ENCODE results near the gene KANK3.
A peak's percentile ranks its signal among the peaks of the same experiment; 100 is the strongest.
"Not testable (repeated sequence)": the region's sequence is repeated elsewhere in the genome, so short reads cannot be mapped to it uniquely, and the experiment has no call there.

Gene KANK3
- long read RNA-seq, donor 1, partial matches to known transcripts, result 0 of 5 reads
- long read RNA-seq, donor 1, other reads (novel, unspliced or antisense), result 0 of 5 reads
- long read RNA-seq, donor 2, transcript KANK3-201 (11 exons, 2,787 nt), result major isoform, 5 of 5 reads
- long read RNA-seq, donor 2, partial matches to known transcripts, result 0 of 5 reads
- long read RNA-seq, donor 2, other reads (novel, unspliced or antisense), result 0 of 5 reads
- long read RNA-seq, donor 3, partial matches to known transcripts, result 0 of 3 reads
- long read RNA-seq, donor 3, other reads (novel, unspliced or antisense), result 0 of 3 reads
- long read RNA-seq, donor 4, transcript KANK3-201 (11 exons, 2,787 nt), result major isoform, 5 of 5 reads
- long read RNA-seq, donor 4, partial matches to known transcripts, result 0 of 5 reads
- long read RNA-seq, donor 4, other reads (novel, unspliced or antisense), result 0 of 5 reads
- long read RNA-seq, donor 5, transcript KANK3-201 (11 exons, 2,787 nt), result major isoform, 5 of 5 reads
- long read RNA-seq, donor 5, partial matches to known transcripts, result 0 of 5 reads
- long read RNA-seq, donor 5, other reads (novel, unspliced or antisense), result 0 of 5 reads
- long read RNA-seq, donor 6, partial matches to known transcripts, result 0 of 2 reads
- long read RNA-seq, donor 6, other reads (novel, unspliced or antisense), result 0 of 2 reads
- long read RNA-seq, donor 7, result 0 reads
- long read RNA-seq, donor 8, transcript KANK3-201 (11 exons, 2,787 nt), result major isoform, 6 of 136 reads
- long read RNA-seq, donor 8, partial matches to known transcripts, result 123 of 136 reads
- long read RNA-seq, donor 8, other reads (novel, unspliced or antisense), result 7 of 136 reads

- DNase-seq, result peak; percentile 69
Observed at GRCh38 chr19:8342684-8343482, at the start of gene KANK3. KANK3 (minus strand) TSS chr19:8343262; CDS start chr19:8337828, 5,434 bp downstream.

- no peak for DNase-seq
Observed at GRCh38 chr19:8392017-8392591, 49.0 kb upstream of the KANK3 start.

DNA sequence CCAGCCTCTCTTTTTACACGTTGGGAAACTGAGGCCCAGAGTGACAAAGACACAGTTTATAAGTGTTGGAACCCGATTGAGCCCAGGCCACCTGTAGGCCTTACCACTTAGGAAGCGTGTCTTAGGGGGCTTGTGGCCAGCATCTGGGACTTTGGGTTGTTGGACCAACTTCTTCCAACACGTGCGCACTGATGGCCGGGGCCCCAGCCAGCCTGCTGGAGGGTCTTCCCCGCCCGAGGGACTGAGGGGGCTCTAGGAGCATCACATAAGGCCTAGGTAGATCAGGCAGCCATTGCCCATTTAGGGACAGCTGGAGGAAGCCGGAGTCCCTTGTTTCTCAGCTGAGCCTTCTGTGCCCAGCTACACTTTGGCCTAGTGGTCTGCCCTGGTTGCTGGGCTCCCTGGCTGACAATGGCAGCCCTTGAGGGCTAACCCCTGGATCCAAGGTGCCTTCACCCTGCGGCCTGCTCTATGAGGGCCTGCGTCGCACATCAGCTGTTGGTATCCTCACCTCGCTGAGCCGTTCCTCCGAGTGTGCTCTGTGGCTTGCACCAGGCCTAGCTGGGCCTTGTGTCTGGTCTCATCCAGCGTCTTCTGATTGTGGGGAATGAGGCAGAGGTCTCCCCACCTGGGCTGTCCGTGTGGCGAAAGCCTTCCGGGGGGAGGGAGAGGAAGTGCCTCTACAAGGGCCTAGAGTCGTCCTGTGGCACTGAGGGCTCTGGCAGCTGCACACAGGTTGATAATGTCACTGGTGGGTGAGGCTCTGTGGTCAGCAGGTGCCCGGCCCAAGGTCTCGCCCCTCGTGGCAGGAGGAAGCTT lies 48.3 kb upstream of the KANK3 start:
- DNase-seq, result no peak

DNA sequence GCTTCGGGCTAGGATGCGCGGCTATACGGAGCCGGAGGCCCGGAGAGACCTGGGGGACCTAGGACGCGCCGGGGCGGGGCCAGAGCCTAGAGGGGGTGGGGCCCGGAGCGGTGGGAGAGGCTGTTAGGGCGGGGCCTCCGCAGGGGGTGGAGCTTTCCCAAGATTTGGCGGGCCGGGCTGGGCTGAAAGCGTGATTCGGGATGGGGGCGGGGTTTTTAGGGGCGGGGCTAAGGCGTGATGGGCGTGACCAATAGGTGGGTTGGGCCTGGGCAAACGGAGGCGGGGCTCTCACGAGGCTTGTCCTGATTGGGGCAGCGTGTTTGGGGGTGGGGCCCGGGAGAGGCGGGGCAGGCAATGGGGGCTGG lies 47.5 kb upstream of the KANK3 start:
- no peak for DNase-seq

DNA sequence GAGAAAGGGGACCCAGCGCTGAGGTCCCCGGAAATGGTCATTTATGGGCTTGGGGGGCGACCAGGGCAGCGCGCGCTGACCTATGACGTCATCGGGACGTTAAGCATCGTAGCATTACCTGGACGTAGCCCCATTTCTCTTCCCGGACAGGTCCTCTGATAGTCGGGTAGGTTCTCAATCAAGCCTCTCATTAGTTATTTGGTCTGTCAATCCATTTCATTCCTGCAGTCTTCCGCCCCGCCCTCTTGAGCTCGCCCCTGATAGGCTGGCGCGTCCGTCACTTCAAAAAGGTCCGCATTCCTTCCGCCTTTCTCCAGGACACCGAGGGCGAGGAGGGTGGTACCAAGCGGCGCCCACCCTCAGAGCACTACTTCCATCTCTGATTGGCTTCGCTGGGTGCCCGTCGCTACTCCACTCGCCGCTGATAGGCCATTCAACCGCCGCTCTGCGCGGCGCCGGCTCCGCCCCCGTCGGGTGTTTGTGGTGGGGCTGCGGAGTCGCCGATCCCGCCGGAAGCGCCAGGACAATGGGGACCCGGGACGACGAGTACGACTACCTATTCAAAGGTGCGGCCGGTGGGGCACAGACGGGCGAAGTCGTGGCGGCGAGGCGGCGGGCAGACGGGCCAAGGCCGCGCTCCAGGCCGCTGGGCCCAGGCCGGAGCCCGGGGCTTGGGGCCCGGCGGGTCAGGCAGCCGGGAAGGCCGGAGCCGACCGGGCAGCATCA lies 47.0 kb upstream of the KANK3 start, which contains the start of gene RAB11B:
TSS of gene RAB11B (plus strand) at position 470 of the 726 bp plus-strand sequence. CDS start at position 527, 57 bp downstream.
- DNase-seq, result peak; percentile 92

DNA sequence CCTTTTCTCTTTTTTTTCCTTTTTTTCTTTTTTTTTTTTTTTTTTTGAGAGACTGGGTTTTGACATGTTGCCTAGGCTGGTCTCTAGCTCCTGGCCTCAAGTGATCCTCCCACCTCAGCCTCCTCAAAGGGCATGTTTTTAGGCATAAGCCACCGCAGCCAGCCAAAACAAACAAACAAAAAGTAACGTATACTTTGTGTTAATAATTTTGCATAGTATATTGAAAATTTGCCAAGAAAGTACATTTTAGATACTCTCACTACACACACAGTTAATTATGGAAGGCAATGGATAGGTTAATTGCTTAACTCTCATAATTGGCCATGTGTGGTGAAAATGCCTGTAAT lies 45.5 kb upstream of the KANK3 start:
- no peak for DNase-seq

GRCh38 chr19:8387688-8388611 lies 44.9 kb upstream of the KANK3 start:
- no peak for DNase-seq

DNA sequence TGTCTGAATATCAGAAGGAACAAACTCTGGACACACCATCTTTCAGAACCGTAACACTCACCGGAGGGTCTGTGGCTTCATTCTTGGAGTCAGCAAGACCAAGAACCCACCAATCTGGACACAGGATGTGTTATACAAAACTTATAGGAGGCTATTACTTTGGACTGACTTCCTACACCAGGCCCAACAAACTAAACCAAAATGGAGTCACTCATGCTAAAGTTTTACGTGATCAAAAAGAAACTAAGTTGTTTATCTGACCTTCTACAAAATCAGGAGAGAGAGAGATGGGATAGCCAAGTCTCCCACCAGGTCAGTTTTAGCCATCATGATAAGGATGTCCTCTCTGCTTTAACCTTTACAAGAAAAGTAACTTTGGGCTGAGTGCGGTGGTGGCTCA lies 43.9 kb upstream of the KANK3 start:
- no peak for DNase-seq

DNA sequence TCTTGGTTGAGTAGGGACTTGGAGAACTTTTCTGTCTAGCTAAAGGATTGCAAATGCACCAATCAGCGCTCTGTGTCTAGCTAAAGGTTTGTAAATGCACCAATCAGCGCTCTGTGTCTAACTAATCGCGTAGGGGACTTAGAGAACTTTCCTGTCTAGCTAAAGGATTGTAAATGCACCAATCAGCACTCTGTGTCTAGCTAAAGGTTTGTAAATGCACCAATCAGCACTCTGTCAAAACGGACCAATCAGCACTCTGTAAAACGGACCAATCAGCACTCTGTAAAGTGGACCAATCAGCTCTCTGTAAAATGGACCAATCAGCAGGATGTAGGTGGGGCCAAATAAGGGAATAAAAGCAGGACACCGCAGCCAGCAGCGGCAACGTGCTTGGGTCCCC lies 43.4 kb upstream of the KANK3 start:
- DNase-seq, result not testable (repeated sequence)

DNA sequence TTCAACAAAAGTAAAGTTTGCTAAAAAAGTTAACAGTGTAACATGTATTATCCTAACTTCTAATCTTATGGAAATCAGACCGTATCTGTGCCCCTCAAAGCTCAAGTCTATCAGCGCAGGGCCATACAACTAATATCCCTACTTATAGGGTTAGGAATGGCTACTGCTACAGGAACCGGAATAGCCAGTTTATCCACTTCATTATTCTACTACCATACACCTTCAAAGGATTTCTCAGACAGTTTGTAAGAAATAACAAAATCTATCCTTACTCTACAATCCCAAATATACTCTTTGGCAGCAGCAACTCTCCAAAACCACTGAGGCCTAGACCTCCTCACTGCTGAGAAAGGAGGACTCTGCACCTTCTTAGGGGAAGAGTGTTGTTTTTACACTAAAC lies 42.5 kb upstream of the KANK3 start:
- DNase-seq, result not testable (repeated sequence)

- not testable (repeated sequence) for DNase-seq
Observed at GRCh38 chr19:8385103-8385502, 42.0 kb upstream of the KANK3 start.

DNA sequence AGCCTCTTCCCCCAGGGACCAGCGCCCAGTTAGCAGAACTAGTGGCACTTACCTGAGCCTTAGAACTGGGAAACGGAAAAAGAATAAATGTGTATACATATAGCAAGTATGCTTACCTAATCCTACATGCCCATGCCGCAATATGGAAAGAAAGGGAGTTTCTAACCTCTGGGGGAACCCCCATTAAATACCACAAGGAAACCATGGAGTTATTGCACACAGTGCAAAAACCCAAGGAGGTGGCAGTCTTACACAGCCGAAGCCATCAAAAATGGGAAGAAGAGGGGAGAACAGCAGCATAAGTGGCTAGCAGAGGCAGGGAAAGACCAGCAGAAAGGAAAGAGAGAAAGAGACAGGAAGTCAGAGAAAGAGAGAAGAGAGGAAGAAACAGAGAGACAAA lies 41.5 kb upstream of the KANK3 start:
- not testable (repeated sequence) for DNase-seq

DNA sequence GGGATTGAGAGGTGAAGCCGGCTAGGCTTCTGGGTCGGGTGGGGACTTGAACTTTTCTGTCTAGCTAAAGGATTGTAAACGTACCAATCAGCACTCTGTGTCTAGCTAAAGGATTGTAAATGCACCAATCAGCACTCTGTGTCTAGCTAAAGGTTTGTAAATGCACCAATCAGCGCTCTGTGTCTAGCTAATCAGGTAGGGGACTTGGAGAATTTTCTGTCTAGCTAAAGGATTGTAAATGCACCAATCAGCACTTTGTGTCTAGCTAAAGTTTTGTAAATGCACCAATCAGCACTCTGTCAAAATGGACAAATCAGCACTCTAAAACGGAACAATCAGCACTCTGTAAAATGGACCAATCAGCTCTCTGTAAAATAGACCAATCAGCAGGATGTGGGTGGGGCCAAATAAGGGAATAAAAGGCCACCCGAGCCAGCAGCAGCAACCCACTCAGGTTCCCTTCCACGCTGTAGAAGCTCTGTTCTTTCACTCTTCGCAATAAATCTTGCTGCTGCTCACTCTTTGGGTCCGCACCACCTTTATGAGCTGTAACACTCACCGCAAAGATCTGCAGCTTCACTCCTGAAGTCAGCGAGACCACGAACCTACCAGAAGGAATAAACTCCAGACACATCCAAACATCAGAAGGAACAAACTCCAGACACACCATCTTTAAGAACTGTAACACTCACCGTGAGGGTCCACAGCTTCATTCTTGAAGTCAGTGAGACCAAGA lies 36.3 kb upstream of the KANK3 start:
- DNase-seq, result not testable (repeated sequence)

- DNase-seq, result no peak
Observed at GRCh38 chr19:8377598-8377997, 34.5 kb upstream of the KANK3 start.

- DNase-seq, result not testable (repeated sequence)
Observed at GRCh38 chr19:8376373-8376974, 33.4 kb upstream of the KANK3 start.

- DNase-seq, result not testable (repeated sequence)
Observed at GRCh38 chr19:8375766-8376165, 32.7 kb upstream of the KANK3 start.

- no peak for DNase-seq
Observed at GRCh38 chr19:8373867-8374813, 31.1 kb upstream of the KANK3 start.
